ENCODE data around the gene ZNF598.

ZNF598 gene

DNA sequence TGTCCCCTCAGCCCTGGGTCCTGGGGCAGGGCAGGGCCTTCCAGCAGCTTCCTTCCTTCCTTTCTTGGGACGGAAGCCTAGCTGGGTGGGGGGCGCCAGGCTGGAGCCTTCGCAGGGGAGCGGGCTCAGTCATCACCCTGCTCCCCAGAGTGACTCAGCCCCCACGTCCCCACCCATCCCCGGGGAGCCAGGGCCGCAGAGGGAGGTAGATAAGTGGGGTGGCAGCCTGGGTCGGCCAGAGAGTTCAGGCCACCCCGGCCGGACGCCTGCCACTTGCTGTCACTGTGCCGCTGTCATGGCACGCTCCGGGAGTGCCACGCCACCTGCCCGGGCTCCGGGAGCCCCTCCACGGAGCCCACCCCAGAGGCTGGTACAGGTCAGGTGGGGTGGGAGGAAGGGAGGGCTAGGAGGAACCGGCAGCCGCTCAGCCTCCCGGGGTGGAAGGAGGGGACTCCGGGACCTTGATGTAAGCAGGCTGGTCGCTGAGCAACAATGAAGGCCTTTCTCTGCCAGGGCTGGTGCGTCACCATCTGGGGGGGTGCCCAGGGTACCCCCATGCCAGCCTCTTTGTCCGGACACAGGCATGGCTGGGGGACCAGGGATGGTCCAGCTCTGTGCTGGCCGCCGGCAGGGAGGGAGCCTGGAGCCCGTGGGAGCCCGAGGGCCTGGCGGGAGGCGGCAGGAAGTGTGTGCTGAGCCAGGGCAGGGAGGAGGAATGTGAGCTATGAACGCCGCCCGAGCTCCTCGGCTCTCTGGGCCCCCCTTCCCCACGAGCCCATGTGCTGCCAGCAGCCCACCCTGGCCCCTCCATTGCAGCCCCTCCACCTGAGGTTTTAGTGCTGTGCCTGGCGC lies 23.7 kb upstream of the ZNF598 start:
- H3K4me3 ChIP-seq: peak overlapping the region; percentile 39 to 74 (median 58)
- H3K4me1 ChIP-seq: peaks cover 69 to 96% (median 90%) of the 10 kb centered on the region in 10 experiments
- H4K20me1 ChIP-seq: peaks cover 0 to 44% (median 5%) of the 10 kb centered on the region in 11 experiments; a peak in 14 of 22 replicates
- peak overlapping the region; percentile 70 to 84 (median 78) for H3K9ac ChIP-seq
- peaks cover 0 to 9% (median 5%) of the 10 kb centered on the region in 11 experiments; a peak in 16 of 22 replicates for H3K27me3 ChIP-seq
- peaks cover 0 to 24% (median 0%) of the 10 kb centered on the region in 11 experiments; a peak in 8 of 22 replicates for H3K36me3 ChIP-seq
- no peak for TF ChIP-seq Cebpa-rat (IDR thresholded peaks at IDR 0.05)
- H3K4me2 ChIP-seq: peak overlapping the region; percentile 89 to 100 (median 98)
- H3K27ac ChIP-seq: peak overlapping the region; percentile 54 to 82 (median 77)
- no peaks in the 10 kb centered on the region for H3K9me3 ChIP-seq (replicated peaks in 1 of 11)

DNA sequence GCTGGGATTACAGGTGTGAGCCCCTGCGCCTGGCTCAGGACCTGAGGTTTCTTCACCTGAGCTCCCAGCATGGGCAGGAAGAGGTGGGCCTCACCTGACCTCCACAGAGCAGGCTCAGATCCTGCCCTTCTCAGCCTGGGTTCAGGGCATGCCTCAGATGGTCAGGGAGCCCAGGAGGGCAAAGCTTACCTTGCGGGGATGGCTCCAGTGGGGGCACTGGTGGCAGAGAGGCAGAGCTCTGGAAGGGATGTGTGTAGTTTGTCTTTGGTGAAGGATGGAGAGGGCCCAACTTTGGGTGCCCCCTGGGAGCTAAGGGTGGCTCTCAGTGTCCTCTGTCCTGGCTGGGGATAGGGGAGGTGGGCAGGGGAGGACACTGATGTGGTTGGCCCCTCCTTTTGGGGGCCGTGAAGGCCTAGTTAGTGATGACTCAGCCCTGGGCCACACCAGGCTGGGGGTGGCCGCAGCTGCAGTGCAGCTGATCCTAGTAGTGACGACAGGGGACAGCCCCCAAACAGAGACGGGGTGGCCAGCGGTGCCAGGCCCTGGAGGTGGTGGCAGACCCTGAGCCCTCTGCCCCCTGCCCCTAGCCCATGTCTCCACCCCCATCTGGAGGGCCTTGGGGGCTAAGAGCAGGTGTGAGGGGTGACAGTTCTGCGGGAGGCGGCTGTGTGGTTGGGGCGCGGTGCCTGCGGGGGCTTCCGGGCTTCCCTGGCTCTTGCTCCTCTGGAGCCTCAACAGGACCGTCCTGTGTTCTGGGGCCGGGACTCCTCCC lies 22.9 kb upstream of the ZNF598 start:
- Histone ChIP-seq H3K4me1 (peaks cover 70 to 96% (median 90%) of the 10 kb centered on the region in 10 experiments), H3K36me3 (peaks cover 0 to 18% (median 0%) of the 10 kb centered on the region in 11 experiments; a peak in 8 of 22 replicates), H3K27ac (peak overlapping the region; percentile 54 to 82 (median 77)), H3K9ac (peak overlapping the region; percentile 70 to 84 (median 78)), H3K9me3 (replicated peaks in 1 of 11) (no peaks in the 10 kb centered on the region), H3K4me2 (peak overlapping the region; percentile 89 to 100 (median 98)), H3K27me3 (peaks cover 5 to 17% (median 14%) of the 10 kb centered on the region in 11 experiments; a peak in 20 of 22 replicates), H4K20me1 (peaks cover 0 to 47% (median 13%) of the 10 kb centered on the region in 11 experiments; a peak in 15 of 22 replicates), H3K4me3 (peak overlapping the region; percentile 39 to 74 (median 58))
- no peak for TF ChIP-seq Cebpa-rat (IDR thresholded peaks at IDR 0.05)

DNA sequence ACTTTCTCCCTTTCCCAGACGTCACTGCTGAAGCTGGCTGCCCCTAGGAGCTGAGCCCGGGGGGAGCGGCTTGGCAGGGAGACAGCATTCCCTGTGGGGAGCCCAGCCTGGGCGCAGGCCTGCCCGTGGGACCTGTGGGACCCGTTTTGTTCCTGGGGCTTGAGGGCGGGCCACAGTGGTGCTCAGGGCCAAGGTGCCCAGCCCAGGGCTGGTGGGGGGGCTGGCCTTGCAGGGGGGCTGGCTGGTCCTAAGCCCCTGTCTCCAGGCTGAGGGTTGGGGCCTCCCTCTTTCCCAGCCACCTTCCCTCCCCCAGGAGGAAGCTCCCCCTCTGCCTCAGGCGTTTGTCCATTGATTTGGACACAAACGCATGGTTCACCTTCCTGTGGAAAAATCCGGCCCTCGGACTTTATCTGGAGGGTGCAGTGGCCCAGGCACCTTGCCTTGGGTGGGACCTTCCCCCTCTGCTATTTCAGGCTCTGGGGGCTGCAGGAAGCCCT lies 21.5 kb upstream of the ZNF598 start:
- Histone ChIP-seq H3K4me1 (peaks cover 63 to 91% (median 84%) of the 10 kb centered on the region in 10 experiments), H3K4me3 (no peak overlapping the region), H3K36me3 (peaks cover 0 to 5% (median 0%) of the 10 kb centered on the region in 11 experiments; a peak in 1 of 22 replicates), H3K9ac (peak overlapping the region in 6 of 11 experiments; percentile 14 to 52 (median 28); a peak in 9 of 22 replicates), H3K4me2 (peak overlapping the region; percentile 89 to 100 (median 98); a peak in 20 of 22 replicates), H4K20me1 (peaks cover 0 to 36% (median 14%) of the 10 kb centered on the region in 11 experiments; a peak in 15 of 22 replicates), H3K9me3 (replicated peaks in 1 of 11) (no peaks in the 10 kb centered on the region), H3K27ac (peak overlapping the region in 6 of 11 experiments; percentile 2 to 78 (median 20); a peak in 7 of 22 replicates), H3K27me3 (peaks cover 11 to 30% (median 26%) of the 10 kb centered on the region in 11 experiments; a peak in 20 of 22 replicates)
- TF ChIP-seq Cebpa-rat (IDR thresholded peaks at IDR 0.05): no peak

DNA sequence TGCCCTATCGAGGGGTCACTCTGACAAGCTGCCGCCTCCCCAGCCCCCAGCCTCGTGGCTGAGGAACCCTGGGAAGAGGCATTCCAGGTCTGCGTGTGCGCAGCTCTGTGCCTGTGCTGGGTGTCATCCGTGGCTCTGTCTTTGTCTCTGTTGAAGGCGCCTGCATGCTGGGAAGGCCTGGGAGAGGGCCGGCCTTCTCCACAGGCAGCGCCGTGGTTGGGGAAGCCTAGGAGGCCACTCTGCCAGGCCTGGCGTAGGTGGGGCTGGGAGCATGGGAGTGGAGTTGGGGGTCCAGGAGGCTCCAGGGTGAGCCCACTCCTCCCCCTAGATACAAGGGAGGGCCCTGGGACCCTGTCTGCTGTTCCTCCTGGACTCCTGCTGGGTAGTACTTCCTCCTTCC lies 20.4 kb upstream of the ZNF598 start:
- Histone ChIP-seq H3K4me3 (no peak overlapping the region), H4K20me1 (peaks cover 0 to 25% (median 14%) of the 10 kb centered on the region in 11 experiments; a peak in 15 of 22 replicates), H3K9ac (peak overlapping the region in 3 of 11 experiments; percentile 20 to 30 (median 26); a peak in 1 of 22 replicates), H3K27ac (no peak overlapping the region), H3K4me2 (peak overlapping the region in 6 of 11 experiments; percentile 7 to 100 (median 98); a peak in 7 of 22 replicates), H3K9me3 (replicated peaks in 1 of 11) (no peaks in the 10 kb centered on the region), H3K36me3 (no peaks in the 10 kb centered on the region), H3K4me1 (peaks cover 55 to 91% (median 77%) of the 10 kb centered on the region in 10 experiments), H3K27me3 (peaks cover 15 to 41% (median 36%) of the 10 kb centered on the region in 11 experiments; a peak in 20 of 22 replicates)
- no peak for TF ChIP-seq Cebpa-rat (IDR thresholded peaks at IDR 0.05)

DNA sequence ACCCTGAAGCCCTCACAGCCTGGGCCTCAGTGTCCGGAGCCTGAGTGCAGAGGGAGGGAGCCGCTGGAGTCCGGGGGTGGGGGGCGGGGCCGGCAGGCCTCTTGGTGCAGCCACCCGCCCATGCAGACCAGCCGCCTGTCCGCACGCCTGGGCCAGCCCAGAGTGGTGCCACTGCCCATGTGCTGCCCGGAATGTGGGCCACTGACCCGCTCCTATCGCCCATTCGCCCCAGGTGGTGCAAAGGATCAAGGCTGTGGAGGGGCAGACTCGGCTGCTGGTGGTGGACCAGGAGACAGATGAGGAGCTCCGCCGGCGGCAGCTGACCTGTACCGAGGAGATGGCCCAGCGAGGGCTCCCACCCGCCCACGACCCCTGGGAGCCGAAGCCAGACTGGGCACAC lies 19.7 kb upstream of the ZNF598 start:
- Histone ChIP-seq H3K27me3 (peaks cover 15 to 42% (median 37%) of the 10 kb centered on the region in 11 experiments; a peak in 20 of 22 replicates), H3K27ac (no peak overlapping the region), H3K4me3 (no peak overlapping the region), H3K4me2 (peak overlapping the region in 1 of 11 experiments; percentile 96; a peak in 1 of 22 replicates), H3K36me3 (no peaks in the 10 kb centered on the region), H3K4me1 (peaks cover 50 to 92% (median 73%) of the 10 kb centered on the region in 10 experiments), H3K9me3 (replicated peaks in 1 of 11) (no peaks in the 10 kb centered on the region), H3K9ac (no peak overlapping the region), H4K20me1 (peaks cover 0 to 24% (median 14%) of the 10 kb centered on the region in 11 experiments; a peak in 15 of 22 replicates)
- no peak for TF ChIP-seq Cebpa-rat (IDR thresholded peaks at IDR 0.05)

DNA sequence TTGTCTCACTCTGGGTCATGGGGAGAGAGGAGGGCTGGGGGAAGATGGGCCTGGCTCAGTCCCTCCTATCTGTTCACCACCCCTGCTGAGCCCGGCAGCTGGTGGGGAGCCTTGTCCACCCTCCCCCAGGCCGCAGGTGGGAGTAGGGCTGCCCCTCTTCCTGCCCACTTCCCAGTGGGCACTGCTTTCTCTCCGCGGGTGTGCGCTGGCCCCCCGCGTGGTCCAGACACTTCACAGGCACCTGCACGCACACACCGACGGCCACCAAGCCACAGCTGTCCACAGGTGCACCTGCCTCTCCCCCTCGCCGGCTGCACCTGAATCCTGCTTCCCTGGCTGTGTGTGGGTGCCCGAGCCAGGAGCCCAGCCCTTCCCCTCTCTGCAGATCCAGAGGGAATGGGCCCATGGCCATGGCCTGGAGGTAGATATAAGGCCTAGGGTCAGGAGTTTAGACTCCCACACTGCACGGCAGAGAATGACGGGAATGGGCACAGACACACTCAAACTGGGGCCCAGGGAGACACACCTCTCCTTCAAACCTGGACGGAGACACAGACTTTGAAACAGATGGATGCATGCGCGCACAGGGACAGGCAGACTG lies 19.1 kb upstream of the ZNF598 start:
- Histone ChIP-seq H3K9ac (peak overlapping the region in 2 of 11 experiments; percentile 20 to 76; a peak in 1 of 22 replicates), H3K9me3 (replicated peaks in 1 of 11) (no peaks in the 10 kb centered on the region), H3K4me1 (peaks cover 51 to 92% (median 74%) of the 10 kb centered on the region in 10 experiments), H3K36me3 (no peaks in the 10 kb centered on the region), H4K20me1 (peaks cover 0 to 24% (median 14%) of the 10 kb centered on the region in 11 experiments; a peak in 15 of 22 replicates), H3K27ac (no peak overlapping the region), H3K4me2 (peak overlapping the region in 10 of 11 experiments; percentile 96 to 98 (median 96); a peak in 16 of 22 replicates), H3K27me3 (peaks cover 15 to 42% (median 37%) of the 10 kb centered on the region in 11 experiments; a peak in 20 of 22 replicates), H3K4me3 (no peak overlapping the region)
- no peak for TF ChIP-seq Cebpa-rat (IDR thresholded peaks at IDR 0.05)

DNA sequence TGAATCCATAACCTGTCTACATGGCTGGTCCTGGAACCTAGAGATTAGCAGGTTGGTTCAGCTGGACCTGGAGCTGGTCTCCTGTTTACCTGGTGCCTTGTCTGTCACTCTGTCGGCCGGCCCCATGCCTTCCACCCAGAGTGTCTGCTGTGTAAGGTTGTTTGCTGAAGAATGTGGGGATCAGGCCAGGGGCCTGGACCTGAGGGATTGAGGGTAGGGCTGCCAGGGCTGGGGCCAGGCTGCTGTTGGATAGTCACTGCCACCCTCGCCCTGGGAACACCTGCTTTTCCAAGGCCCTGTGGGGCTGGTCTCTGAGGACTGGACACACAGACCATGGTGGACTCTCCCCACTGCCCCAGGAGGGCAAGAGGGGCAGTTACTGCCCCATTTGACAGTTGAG lies 18.5 kb upstream of the ZNF598 start:
- Histone ChIP-seq H3K9me3 (replicated peaks in 1 of 11) (no peaks in the 10 kb centered on the region), H3K36me3 (no peaks in the 10 kb centered on the region), H3K4me1 (peaks cover 49 to 91% (median 73%) of the 10 kb centered on the region in 10 experiments), H4K20me1 (peaks cover 0 to 24% (median 14%) of the 10 kb centered on the region in 11 experiments; a peak in 15 of 22 replicates), H3K27ac (no peak overlapping the region), H3K4me2 (peak overlapping the region; percentile 96 to 98 (median 97); a peak in 21 of 22 replicates), H3K27me3 (peaks cover 15 to 42% (median 37%) of the 10 kb centered on the region in 11 experiments; a peak in 20 of 22 replicates), H3K4me3 (peak overlapping the region in 5 of 10 experiments; percentile 63 to 80 (median 70); a peak in 6 of 20 replicates), H3K9ac (peak overlapping the region in 4 of 11 experiments; percentile 20 to 79 (median 72); a peak in 2 of 22 replicates)
- no peak for TF ChIP-seq Cebpa-rat (IDR thresholded peaks at IDR 0.05)
